Inferior parietal cortex (tissue), 1 donor: Measurements from ENCODE around the gene GALNT1.

Experiments used
- DNase-seq: peaks from one replicate; pipeline ENCODE4 v3.0.0-alpha.2; 2016; ENCODE audit errors: extremely low spot score

Gene GALNT1

GRCh38 chr18:35716169-35716831 lies 134.8 kb downstream of the GALNT1 start:
- DNase-seq, result no peak

- no peak for DNase-seq
These were observed 135.6 kb downstream of the GALNT1 start for GRCh38 chr18:35717182-35717581.

- no peak for DNase-seq
These were observed 140.0 kb downstream of the GALNT1 start for GRCh38 chr18:35721431-35722081.

GRCh38 chr18:35728676-35729075 lies 147.1 kb downstream of the GALNT1 start:
- no peak for DNase-seq

GRCh38 chr18:35729991-35730668 lies 148.6 kb downstream of the GALNT1 start:
- DNase-seq, result no peak

- DNase-seq, result peak; percentile 7
These were observed 149.3 kb downstream of the GALNT1 start for GRCh38 chr18:35730691-35731370.

- no peak for DNase-seq
These were observed 150.2 kb downstream of the GALNT1 start for GRCh38 chr18:35731701-35732100.

- no peak for DNase-seq
These were observed 150.6 kb downstream of the GALNT1 start for GRCh38 chr18:35732162-35732561.

GRCh38 chr18:35732636-35733035 lies 151.1 kb downstream of the GALNT1 start:
- DNase-seq, result no peak

- no peak for DNase-seq
These were observed 151.9 kb downstream of the GALNT1 start for GRCh38 chr18:35733408-35733807.

- no peak for DNase-seq
These were observed 155.2 kb downstream of the GALNT1 start for GRCh38 chr18:35736696-35737095.

- DNase-seq, result no peak
These were observed 158.2 kb downstream of the GALNT1 start for GRCh38 chr18:35739778-35740177.

- DNase-seq, result no peak
These were observed 159.1 kb downstream of the GALNT1 start for GRCh38 chr18:35740656-35741055.

- DNase-seq, result no peak
These were observed 162.4 kb downstream of the GALNT1 start for GRCh38 chr18:35743916-35744315.

GRCh38 chr18:35745814-35746213 lies 164.3 kb downstream of the GALNT1 start:
- DNase-seq, result no peak

- no peak for DNase-seq
These were observed 165.3 kb downstream of the GALNT1 start for GRCh38 chr18:35746826-35747339.

GRCh38 chr18:35747894-35748472 lies 166.4 kb downstream of the GALNT1 start:
- no peak for DNase-seq

- DNase-seq, result no peak
These were observed 168.2 kb downstream of the GALNT1 start for GRCh38 chr18:35749701-35750100.

GRCh38 chr18:35750929-35751328 lies 169.4 kb downstream of the GALNT1 start:
- no peak for DNase-seq

- DNase-seq, result no peak
These were observed 171.9 kb downstream of the GALNT1 start for GRCh38 chr18:35753306-35753910.

- no peak for DNase-seq
These were observed 172.9 kb downstream of the GALNT1 start for GRCh38 chr18:35754464-35754863.
